CD4-positive, CD25-positive, alpha-beta regulatory T cell (primary cell): ENCODE results near the gene FFAR3. TPM values are rescaled to one million over a fixed set of nuclear protein-coding genes. Genes with fewer than 3 reads are reported as not detected.

Source experiments
- ATAC-seq, 2 donors: fragments of 150-1000 bp; cut with Tn5 transposase; one replicate each; pipeline ENCODE4 v1.10.0; 2021; ENCODE audit warnings: low read depth in 2 of 2, moderate number of reproducible peaks in 2 of 2, moderate library complexity in 1 of 2
- DNase-seq, 3 donors: peaks; one replicate each; pipeline versions ENCODE4 v3.0.0 to v3.0.0-alpha.2; 2012 to 2022; ENCODE audit warnings: mixed read lengths in 1 of 3
- H3K27ac ChIP-seq: one replicate; pipeline ENCODE4 v1.7.0; 2013; ENCODE audit warnings: mild to moderate bottlenecking, low read length; ENCODE audit not compliant: insufficient read depth, poor library complexity, severe bottlenecking
- H3K27me3 ChIP-seq: one replicate; pipeline ENCODE4 v1.7.0; 2013; ENCODE audit warnings: low read length; ENCODE audit not compliant: control insufficient read depth, insufficient read depth
- H3K36me3 ChIP-seq: one replicate; pipeline ENCODE4 v1.7.0; 2013; ENCODE audit warnings: mild to moderate bottlenecking, low read length, moderate library complexity; ENCODE audit not compliant: control insufficient read depth, insufficient read depth
- H3K4me1 ChIP-seq: 2 replicates; pipeline ENCODE4 v1.7.0; 2013; ENCODE audit warnings: mild to moderate bottlenecking, low read length; ENCODE audit not compliant: insufficient read depth, control insufficient read depth, poor library complexity, severe bottlenecking
- H3K4me3 ChIP-seq: one replicate; pipeline ENCODE4 v1.7.0; 2013; ENCODE audit warnings: low read depth, mild to moderate bottlenecking, low read length, moderate library complexity
- H3K9me3 ChIP-seq, 2 experiments: 1 replicate in 1 of 2; 2 replicates in 1 of 2; pipeline ENCODE4 v1.7.0; 2013; ENCODE audit warnings: low read length in 2 of 2, mild to moderate bottlenecking in 1 of 2, moderate library complexity in 1 of 2; ENCODE audit not compliant: control insufficient read depth in 2 of 2
- H3K27ac Mint-ChIP-seq, 3 donors: one replicate each; pipeline ENCODE4 v1.8.0; 2020 to 2022; ENCODE audit warnings: mild to moderate bottlenecking in 3 of 3, mixed read lengths in 3 of 3, moderate library complexity in 2 of 3
- H3K27me3 Mint-ChIP-seq: one replicate; pipeline ENCODE4 v1.8.0; 2022; ENCODE audit warnings: mild to moderate bottlenecking, mixed read lengths
- H3K36me3 Mint-ChIP-seq: one replicate; pipeline ENCODE4 v1.8.0; 2020; ENCODE audit warnings: mixed read lengths
- H3K4me1 Mint-ChIP-seq, 4 donors: one replicate each; pipeline ENCODE4 v1.8.0; 2020 to 2022; ENCODE audit warnings: mixed read lengths in 4 of 4, mild to moderate bottlenecking in 1 of 4
- H3K4me3 Mint-ChIP-seq, 4 donors: one replicate each; pipeline ENCODE4 v1.8.0; 2020 to 2022; ENCODE audit warnings: mild to moderate bottlenecking in 4 of 4, mixed read lengths in 4 of 4, moderate library complexity in 3 of 4
- H3K9me3 Mint-ChIP-seq, 7 donors: one replicate each; pipeline ENCODE4 v1.8.0; 2020 to 2022; ENCODE audit warnings: mixed read lengths in 7 of 7, mild to moderate bottlenecking in 3 of 7, moderate library complexity in 2 of 7
- polyA plus RNA-seq, 4 donors: library from polyadenylated mRNA; unstranded; fragments of 300-500 nt; fragmentation: Illumina TruSeq; gene quantifications; one replicate each; pipeline ENCODE4 v1.2.3, GENCODE V29; 2021
- total RNA-seq: library from RNA; stranded (reverse); gene quantifications from one replicate; pipeline ENCODE4 v1.2.3, GENCODE V29; 2022

Gene FFAR3
- total and polyA plus RNA-seq, 5 donors from 2014 or later, result 0.39 to 1.7 TPM; not detected in 3

- Histone ChIP-seq H3K27me3 (no peaks in the 10 kb centered on the region), H3K4me3 (no peak overlapping the region), H3K9me3 (no peaks in the 10 kb centered on the region), H3K4me1 (no peaks in the 10 kb centered on the region), H3K36me3 (no peaks in the 10 kb centered on the region), H3K27ac (no peak overlapping the region)
- Mint-ChIP-seq H3K4me1 (peaks cover 0 to 6% (median under 1%) of the 10 kb centered on the region in 4 donors), H3K27me3 (peaks cover 19% of the 10 kb centered on the region), H3K27ac (no peak overlapping the region), H3K9me3 (no peaks in the 10 kb centered on the region), H3K36me3 (no peaks in the 10 kb centered on the region), H3K4me3 (no peak overlapping the region)
- ATAC-seq (no peak), DNase-seq (no peak)
Measured at GRCh38 chr19:35331551-35332214, 26.6 kb upstream of the FFAR3 start.

- peaks cover 19% of the 10 kb centered on the region for H3K27me3 Mint-ChIP-seq
- no peak overlapping the region for H3K27ac ChIP-seq
- H3K4me1 ChIP-seq, result no peaks in the 10 kb centered on the region
- H3K36me3 Mint-ChIP-seq, result no peaks in the 10 kb centered on the region
- H3K9me3 ChIP-seq, result no peaks in the 10 kb centered on the region
- H3K4me1 Mint-ChIP-seq, result peaks cover 0 to 6% (median under 1%) of the 10 kb centered on the region in 4 donors
- H3K9me3 Mint-ChIP-seq, result no peaks in the 10 kb centered on the region
- ATAC-seq, result peak; percentile 53 to 65
- H3K4me3 ChIP-seq, result no peak overlapping the region
- H3K27me3 ChIP-seq, result no peaks in the 10 kb centered on the region
- no peak overlapping the region for H3K27ac Mint-ChIP-seq
- no peak overlapping the region for H3K4me3 Mint-ChIP-seq
- peak in 2 of 3 donors; percentile 15 to 23 for DNase-seq
- H3K36me3 ChIP-seq, result no peaks in the 10 kb centered on the region
Measured at GRCh38 chr19:35332817-35333216, 25.4 kb upstream of the FFAR3 start.

GRCh38 chr19:35334144-35334753 is 24.0 kb upstream of the FFAR3 start:
- Mint-ChIP-seq H3K4me1 (peaks cover 0 to 6% (median 0%) of the 10 kb centered on the region in 4 donors), H3K4me3 (no peak overlapping the region), H3K27ac (no peak overlapping the region), H3K27me3 (peaks cover 9% of the 10 kb centered on the region), H3K9me3 (no peaks in the 10 kb centered on the region), H3K36me3 (no peaks in the 10 kb centered on the region)
- no peak for ATAC-seq
- no peak overlapping the region for H3K27ac ChIP-seq
- H3K4me1 ChIP-seq, result no peaks in the 10 kb centered on the region
- H3K36me3 ChIP-seq, result no peaks in the 10 kb centered on the region
- no peak overlapping the region for H3K4me3 ChIP-seq
- no peak for DNase-seq
- no peaks in the 10 kb centered on the region for H3K9me3 ChIP-seq
- no peaks in the 10 kb centered on the region for H3K27me3 ChIP-seq

GRCh38 chr19:35336166-35336955 is 21.9 kb upstream of the FFAR3 start:
- peaks cover 9% of the 10 kb centered on the region for H3K27me3 Mint-ChIP-seq
- Histone ChIP-seq H3K9me3 (no peaks in the 10 kb centered on the region), H3K27ac (no peak overlapping the region), H3K4me3 (no peak overlapping the region), H3K27me3 (no peaks in the 10 kb centered on the region), H3K4me1 (no peaks in the 10 kb centered on the region), H3K36me3 (no peaks in the 10 kb centered on the region)
- no peak for ATAC-seq
- no peak overlapping the region for H3K27ac Mint-ChIP-seq
- H3K36me3 Mint-ChIP-seq, result no peaks in the 10 kb centered on the region
- no peak for DNase-seq
- H3K9me3 Mint-ChIP-seq, result no peaks in the 10 kb centered on the region
- H3K4me3 Mint-ChIP-seq, result no peak overlapping the region
- peaks cover 0 to 6% (median 0%) of the 10 kb centered on the region in 4 donors for H3K4me1 Mint-ChIP-seq

- Histone ChIP-seq H3K36me3 (no peaks in the 10 kb centered on the region), H3K9me3 (no peaks in the 10 kb centered on the region), H3K27ac (no peak overlapping the region), H3K4me1 (no peaks in the 10 kb centered on the region), H3K4me3 (no peak overlapping the region), H3K27me3 (no peaks in the 10 kb centered on the region)
- Mint-ChIP-seq H3K4me1 (peaks cover 0 to 6% (median 0%) of the 10 kb centered on the region in 4 donors), H3K4me3 (no peak overlapping the region), H3K27ac (no peak overlapping the region), H3K36me3 (no peaks in the 10 kb centered on the region), H3K27me3 (peaks cover 12% of the 10 kb centered on the region), H3K9me3 (no peaks in the 10 kb centered on the region)
- no peak for ATAC-seq
- no peak for DNase-seq
Measured at GRCh38 chr19:35337097-35337983, 20.9 kb upstream of the FFAR3 start.

- H3K27me3 ChIP-seq, result no peaks in the 10 kb centered on the region
- no peak overlapping the region for H3K4me3 ChIP-seq
- no peak overlapping the region for H3K4me3 Mint-ChIP-seq
- no peaks in the 10 kb centered on the region for H3K9me3 Mint-ChIP-seq
- H3K9me3 ChIP-seq, result no peaks in the 10 kb centered on the region
- H3K4me1 Mint-ChIP-seq, result peaks cover 0 to 2% (median 0%) of the 10 kb centered on the region in 4 donors
- DNase-seq (no peak), ATAC-seq (no peak)
- peaks cover 18% of the 10 kb centered on the region for H3K27me3 Mint-ChIP-seq
- H3K27ac ChIP-seq, result no peak overlapping the region
- no peaks in the 10 kb centered on the region for H3K36me3 Mint-ChIP-seq
- no peak overlapping the region for H3K27ac Mint-ChIP-seq
- no peaks in the 10 kb centered on the region for H3K4me1 ChIP-seq
- H3K36me3 ChIP-seq, result no peaks in the 10 kb centered on the region
Measured at GRCh38 chr19:35337984-35338296, 20.3 kb upstream of the FFAR3 start.

- Mint-ChIP-seq H3K4me3 (no peak overlapping the region), H3K27ac (no peak overlapping the region), H3K36me3 (no peaks in the 10 kb centered on the region), H3K9me3 (no peaks in the 10 kb centered on the region), H3K4me1 (no peaks in the 10 kb centered on the region), H3K27me3 (peaks cover 25% of the 10 kb centered on the region)
- Histone ChIP-seq H3K27me3 (no peaks in the 10 kb centered on the region), H3K4me1 (no peaks in the 10 kb centered on the region), H3K36me3 (no peaks in the 10 kb centered on the region), H3K4me3 (no peak overlapping the region), H3K27ac (no peak overlapping the region), H3K9me3 (no peaks in the 10 kb centered on the region)
- ATAC-seq (no peak), DNase-seq (no peak)
Measured at GRCh38 chr19:35340431-35340830, 17.8 kb upstream of the FFAR3 start.
